NCI-H2081 (cell line): ENCODE measurements around the gene SLC38A1.
"Not testable (repeated sequence)": the region's sequence is repeated elsewhere in the genome, so short reads cannot be mapped to it uniquely, and the experiment has no call there.

Experiments used
- DNase-seq, 2 experiments: peaks; one replicate each; lab custom pipeline; 2025; lab: John Stamatoyannopoulos, UW

The SLC38A1 gene

DNA sequence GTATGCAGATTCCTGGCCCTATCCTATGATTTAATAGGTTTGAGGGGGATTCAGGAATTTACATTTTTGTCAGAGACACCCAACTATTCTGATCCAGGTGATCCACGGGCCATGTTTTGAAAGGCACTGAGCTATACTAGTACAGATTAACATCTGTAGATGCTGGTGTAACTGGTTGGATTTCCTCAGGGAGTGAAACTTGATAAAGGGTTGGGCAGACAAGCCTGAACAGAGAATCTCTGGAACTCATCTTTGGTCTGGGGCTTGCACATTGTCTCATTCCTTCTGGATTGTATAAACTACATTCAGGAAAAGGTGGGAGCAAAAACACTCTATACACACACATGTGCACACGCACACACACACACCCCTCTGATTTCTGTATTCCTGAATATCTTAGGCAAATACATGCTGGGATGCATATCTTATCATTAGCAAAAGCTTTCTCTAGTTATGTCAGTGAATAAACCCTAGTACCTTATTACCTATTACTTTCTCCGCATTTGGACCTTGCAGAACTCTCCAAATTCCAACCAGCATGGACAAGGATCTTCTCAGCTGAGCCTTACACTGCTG lies 104.6 kb downstream of the SLC38A1 start:
- DNase-seq, result no peak

DNA sequence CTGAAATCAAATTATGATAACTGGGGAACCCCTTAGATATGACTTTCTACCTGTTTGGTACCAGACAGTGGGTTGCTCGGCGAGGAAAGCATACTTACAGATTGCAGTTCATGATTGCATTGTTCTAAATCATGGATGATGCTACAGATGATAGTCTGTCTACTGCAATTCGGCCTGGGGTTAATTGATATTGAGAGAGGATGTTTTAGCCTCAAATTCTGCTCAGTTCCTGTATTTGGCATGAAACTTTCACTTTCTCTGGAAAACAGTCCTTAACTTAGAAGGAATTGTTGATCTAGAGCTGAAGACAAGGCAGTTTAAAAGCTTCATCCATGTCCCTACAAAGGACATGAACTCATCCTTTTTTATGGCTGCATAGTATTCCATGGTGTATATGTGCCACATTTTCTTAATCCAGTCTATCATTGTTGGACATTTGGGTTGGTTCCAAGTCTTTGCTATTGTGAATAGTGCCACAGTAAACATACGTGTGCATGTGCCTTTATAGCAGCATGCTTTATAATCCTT lies 106.2 kb downstream of the SLC38A1 start:
- DNase-seq, result not testable (repeated sequence)

DNA sequence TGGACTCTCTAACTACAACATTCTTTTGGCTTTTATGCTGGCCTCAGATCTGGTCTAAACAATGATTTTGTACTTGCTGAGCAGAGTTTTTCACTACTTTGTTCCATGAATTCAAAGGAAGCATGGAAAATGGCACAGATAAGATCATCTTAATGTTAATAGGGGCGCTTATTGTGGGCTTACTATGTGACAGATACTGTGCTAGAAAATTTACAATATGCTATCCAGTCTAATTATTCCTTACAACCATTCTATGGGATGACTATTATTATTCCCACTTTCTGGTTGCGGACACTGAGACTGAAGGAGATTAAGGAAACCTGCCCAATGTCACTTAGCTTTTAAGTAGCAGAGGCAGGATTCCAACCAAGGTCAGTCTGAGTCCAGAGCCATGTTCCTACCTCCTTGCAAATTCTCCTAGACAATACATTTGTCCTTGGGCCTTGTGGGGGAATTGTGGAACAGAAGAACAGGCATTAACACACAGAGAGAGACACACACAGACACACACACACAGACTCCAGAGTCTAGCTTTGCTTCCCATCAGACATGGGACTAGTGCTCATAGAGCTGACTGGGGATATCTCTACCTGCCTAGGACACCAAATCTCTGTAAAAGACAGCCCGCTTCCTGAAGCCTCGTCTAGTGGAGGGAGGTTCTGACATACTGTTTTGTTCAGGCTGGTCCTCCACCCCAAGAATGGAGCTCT lies 107.7 kb downstream of the SLC38A1 start:
- no peak for DNase-seq

GRCh38 chr12:46160101-46160980 lies 108.5 kb downstream of the SLC38A1 start:
- DNase-seq, result peak; percentile 12 to 54

DNA sequence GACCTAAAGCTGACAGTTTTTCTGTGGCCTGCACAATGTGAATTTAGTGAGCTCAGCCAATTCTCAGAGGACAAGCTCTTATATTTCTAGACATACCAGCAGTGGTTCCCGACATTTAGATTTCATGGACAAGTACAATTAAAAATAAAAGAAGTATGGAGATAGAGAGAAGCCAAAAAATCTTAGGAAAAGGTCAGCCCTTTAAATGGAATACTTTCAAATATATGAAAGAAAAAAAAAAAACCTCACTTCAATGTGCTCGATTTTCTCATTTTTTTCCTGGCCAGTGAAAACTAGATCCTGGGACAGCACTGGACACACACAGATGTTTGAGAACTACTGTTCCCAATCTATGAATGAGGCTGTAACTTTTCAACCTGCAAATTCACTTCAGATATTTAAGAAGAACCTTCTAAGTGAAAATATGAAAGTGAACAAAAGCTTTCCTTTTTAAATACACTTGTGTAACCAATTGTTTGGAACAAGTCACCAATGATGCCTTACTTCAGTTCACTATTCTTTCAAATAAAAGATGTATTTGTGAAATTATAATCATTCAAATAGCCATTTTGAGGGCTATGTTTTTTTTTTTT lies 109.4 kb downstream of the SLC38A1 start:
- no peak for DNase-seq

- DNase-seq, result no peak
Measured at GRCh38 chr12:46158501-46158900, 110.3 kb downstream of the SLC38A1 start.

DNA sequence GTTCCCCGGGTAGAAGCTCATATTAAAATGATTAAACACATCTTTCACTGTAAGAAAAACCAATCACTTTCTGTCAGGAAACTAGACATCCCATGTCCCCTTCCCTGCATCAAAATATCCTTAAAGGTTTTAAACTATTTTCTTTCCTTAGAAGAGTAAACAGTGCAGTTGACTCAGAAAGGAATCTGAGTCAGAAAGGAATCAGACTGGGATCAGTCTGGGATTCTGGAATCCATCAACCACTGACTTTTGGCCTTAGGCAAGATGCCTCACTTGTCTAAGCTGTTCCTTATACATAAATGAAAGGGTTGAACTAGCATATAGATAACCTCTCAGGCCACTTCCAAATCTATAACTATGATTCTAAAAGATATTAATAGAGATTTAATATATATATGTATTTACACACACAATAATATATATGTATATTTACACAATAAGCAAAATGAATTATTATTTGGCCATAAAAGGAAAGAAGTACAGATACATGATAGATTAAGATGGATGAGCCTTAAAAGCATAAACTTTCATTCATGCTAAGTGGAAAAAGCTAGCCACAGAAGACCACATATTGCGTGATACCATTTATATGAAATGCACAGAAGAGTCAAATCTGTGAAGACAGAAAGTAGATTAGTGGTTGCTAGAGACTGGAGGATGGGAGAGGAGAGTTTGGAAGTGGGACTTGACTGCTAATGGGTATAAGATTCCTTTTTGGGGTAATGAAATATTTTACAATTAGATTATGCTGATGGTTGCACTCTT lies 114.4 kb downstream of the SLC38A1 start:
- no peak for DNase-seq

- DNase-seq, result peak; percentile 5 to 26
Measured at GRCh38 chr12:46153268-46153872, 115.5 kb downstream of the SLC38A1 start.

DNA sequence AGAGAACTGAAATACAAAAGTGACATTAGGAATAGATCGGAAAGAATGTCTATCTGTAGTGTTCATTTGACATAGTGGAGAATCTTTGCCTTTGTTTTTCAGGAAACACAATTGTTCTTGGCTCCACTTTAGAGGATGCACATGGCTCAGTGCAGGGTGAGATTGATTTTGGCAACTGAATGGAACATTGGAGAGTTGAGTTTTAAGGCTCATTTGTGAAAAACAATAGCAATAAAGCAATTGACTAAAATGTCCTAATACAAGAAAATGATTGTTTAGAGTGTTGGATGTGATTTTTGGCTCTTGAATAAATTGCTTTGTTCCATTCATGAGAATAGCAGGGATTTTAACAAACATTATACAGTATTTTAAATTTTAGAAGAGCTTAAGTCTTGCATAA lies 116.4 kb downstream of the SLC38A1 start:
- no peak for DNase-seq

- DNase-seq, result no peak
Measured at GRCh38 chr12:46150735-46151134, 118.1 kb downstream of the SLC38A1 start.

- no peak for DNase-seq
Measured at GRCh38 chr12:46149905-46150304, 118.9 kb downstream of the SLC38A1 start.

DNA sequence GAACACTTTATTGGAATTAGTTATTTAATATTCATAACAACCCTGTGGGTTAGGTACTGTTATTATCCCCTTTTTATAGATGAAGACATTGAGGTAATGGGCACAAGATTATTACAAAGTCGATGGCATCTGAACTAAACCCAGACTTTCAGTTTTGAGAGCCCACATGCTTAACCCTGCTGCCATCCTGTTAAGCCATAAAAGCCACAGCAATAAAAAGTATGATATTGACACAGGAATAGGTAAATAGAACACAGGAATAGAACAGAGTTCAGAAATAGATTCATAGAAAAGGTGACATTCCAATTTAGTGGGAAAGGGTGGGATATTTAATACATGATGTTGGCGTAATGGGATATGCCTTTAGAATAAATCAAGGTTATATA lies 119.8 kb downstream of the SLC38A1 start:
- DNase-seq, result no peak

DNA sequence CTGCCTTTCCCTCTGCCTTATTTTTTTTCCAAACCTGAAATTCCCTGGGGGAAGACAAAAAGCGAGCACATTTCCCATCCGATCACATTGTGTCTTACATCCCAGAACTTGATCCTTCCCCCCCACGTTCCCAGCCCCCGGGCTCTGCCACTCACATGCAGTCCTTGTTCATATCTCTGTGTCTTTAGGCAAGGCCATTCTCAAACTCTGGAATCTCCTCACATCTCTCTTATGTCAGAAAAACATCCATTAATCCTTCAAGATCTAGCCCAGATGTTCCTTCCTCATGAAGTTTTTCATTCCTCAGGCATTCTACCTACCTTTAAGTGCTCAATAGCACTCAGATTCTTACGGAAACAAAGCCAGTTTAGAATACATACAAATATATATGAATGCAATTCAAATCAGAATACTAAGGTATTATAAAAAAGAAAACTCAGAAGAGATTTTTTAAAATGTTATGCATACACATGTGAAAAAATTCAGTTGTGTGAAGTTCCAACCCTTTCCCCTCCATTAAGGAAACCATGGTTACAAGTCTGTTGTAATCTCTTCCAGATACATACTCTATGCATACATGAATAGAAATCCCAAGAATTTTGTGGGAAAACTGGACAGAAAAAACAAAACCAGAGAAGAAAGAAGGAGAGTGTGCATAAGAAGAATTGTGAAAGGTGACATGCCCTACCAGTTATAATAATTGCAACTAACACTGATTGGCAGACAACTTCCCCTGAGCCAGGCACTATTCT lies 120.3 kb downstream of the SLC38A1 start:
- no peak for DNase-seq

- no peak for DNase-seq
Measured at GRCh38 chr12:46147144-46147543, 121.7 kb downstream of the SLC38A1 start.

DNA sequence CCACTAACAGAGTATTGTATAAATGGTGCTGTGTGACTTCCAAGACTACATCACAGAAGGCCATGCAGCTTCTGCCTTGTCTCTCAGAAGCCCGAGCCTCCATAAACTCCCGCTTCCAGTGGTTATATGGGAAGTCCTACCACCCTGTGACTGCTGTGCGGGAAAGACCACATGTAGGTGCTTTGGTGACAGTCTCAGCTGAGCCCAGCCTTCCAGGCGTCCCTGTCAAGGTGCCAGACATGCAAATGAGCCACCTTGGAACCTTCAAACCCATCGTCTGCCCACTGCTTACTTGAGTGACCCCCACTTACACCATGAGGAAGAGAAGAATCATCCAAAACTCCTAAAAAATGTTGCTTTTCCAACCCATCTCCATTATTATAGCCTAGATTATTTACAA lies 123.0 kb downstream of the SLC38A1 start:
- no peak for DNase-seq

DNA sequence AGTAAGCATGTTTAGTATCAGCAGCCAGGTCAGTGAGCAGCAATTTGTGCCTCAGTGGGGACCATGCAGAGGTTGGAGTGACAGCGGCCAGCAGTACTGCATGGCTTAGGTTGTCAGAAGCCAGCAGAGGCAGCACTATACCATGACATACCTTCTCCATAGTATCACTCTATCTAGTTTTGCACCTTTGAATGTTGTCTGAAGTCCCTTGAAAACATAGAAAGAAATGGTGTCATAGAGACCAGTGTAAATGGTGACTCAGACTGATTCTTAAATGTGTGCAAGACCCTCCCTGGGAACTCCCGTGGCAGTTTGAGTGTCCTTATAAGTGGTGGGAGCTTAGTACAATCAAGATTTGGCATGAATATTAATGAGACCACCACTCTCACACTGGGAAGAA lies 124.4 kb downstream of the SLC38A1 start:
- no peak for DNase-seq

- DNase-seq, result no peak
Measured at GRCh38 chr12:46136249-46136648, 132.6 kb downstream of the SLC38A1 start.

- no peak for DNase-seq
Measured at GRCh38 chr12:46135750-46136149, 133.1 kb downstream of the SLC38A1 start.

DNA sequence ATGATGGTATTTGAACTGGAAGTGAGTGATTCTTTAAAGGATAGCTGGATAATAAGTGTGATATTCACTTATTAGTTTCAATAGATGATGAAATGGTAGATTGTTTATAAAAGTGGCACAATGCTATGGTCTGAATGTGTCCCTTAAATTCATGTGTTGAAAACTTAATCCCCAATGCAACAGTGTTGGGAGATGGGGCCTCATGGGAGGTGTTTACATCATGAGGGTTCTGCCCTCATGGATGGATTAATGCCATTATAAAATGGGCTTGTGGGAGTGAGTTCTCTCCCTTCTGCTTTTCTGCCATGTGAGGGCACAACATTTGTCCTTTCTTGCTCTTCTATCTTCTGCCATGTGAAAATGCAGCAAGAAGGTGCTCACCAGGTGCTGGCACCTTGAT lies 134.0 kb downstream of the SLC38A1 start:
- DNase-seq, result no peak

DNA sequence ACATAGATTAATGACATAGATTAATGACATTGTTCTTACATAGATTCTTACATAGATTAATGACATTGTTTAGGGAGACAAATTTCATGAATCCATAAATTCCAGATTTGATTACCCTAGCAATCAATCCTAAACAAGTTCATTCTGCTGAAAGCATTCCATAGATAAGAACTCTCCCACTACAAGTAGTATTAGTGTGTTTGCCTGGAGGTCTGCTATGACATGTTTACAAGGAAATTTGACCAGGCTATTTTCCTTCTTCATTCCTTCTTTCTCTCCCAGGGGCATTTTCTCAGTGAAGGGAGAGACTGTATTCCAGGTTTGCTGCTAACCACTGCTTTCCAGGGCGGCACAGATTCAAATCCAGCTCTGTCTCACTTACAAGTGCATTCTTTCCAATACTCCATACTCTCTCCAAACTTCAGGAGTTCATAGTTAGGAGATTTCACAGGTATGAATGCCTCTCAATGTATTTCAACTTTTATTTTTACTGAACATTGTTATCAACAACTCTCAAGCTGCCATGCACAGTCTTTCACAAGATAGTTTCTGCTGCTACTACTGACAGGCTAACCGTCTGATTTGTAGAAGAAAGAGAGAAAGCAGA lies 134.5 kb downstream of the SLC38A1 start:
- DNase-seq, result no peak
